Stimulated activated naive B cell treated with anti-CD40 and anti-IgM and Interleukin-4, amounts not matched to agents 10 μg/mL and 1 μg/mL and 100 μg/mL, for 72 hours (primary cell): ENCODE measurements around the gene NEK4.
"Not testable (repeated sequence)": the region's sequence is repeated elsewhere in the genome, so short reads cannot be mapped to it uniquely, and the experiment has no call there.

Source experiments
- ATAC-seq, 2 donors: fragments of 150-1000 bp; cut with Tn5 transposase; replicated peaks; 2 replicates each; pipeline ENCODE4 v1.10.0; 2021; ENCODE audit warnings: moderate library complexity in 1 of 2
- DNase-seq: peaks from one replicate; pipeline ENCODE4 v3.0.0; 2021
- H3K27ac Mint-ChIP-seq: one replicate; pipeline ENCODE4 v1.8.0; 2022; ENCODE audit warnings: mild to moderate bottlenecking, mixed read lengths
- H3K27me3 Mint-ChIP-seq, 2 donors: one replicate each; pipeline ENCODE4 v1.8.0; 2022; ENCODE audit warnings: mixed read lengths in 2 of 2
- H3K36me3 Mint-ChIP-seq, 2 donors: one replicate each; pipeline ENCODE4 v1.8.0; 2022; ENCODE audit warnings: mixed read lengths in 2 of 2, mild to moderate bottlenecking in 1 of 2
- H3K4me1 Mint-ChIP-seq, 2 donors: one replicate each; pipeline ENCODE4 v1.8.0; 2022; ENCODE audit warnings: mixed read lengths in 2 of 2, mild to moderate bottlenecking in 1 of 2
- H3K4me3 Mint-ChIP-seq, 2 donors: one replicate each; pipeline ENCODE4 v1.8.0; 2022; ENCODE audit warnings: mild to moderate bottlenecking in 2 of 2, mixed read lengths in 2 of 2, moderate library complexity in 1 of 2
- H3K9me3 Mint-ChIP-seq, 2 donors: one replicate each; pipeline ENCODE4 v1.8.0; 2022; ENCODE audit warnings: mixed read lengths in 2 of 2, mild to moderate bottlenecking in 1 of 2

Gene NEK4

GRCh38 chr3:52679811-52680210 lies 90.9 kb downstream of the NEK4 start:
- Mint-ChIP-seq H3K36me3 (peaks cover 42 to 46% of the 10 kb centered on the region in 2 donors), H3K27me3 (no peaks in the 10 kb centered on the region), H3K27ac (peak overlapping the region; percentile 37), H3K4me1 (peaks cover 10 to 43% of the 10 kb centered on the region in 2 donors), H3K9me3 (no peaks in the 10 kb centered on the region), H3K4me3 (no peak overlapping the region)
- ATAC-seq (no peak), DNase-seq (no peak)

GRCh38 chr3:52679199-52679538 lies 91.6 kb downstream of the NEK4 start:
- H3K27ac Mint-ChIP-seq, result no peak overlapping the region
- peaks cover 44 to 48% of the 10 kb centered on the region in 2 donors for H3K36me3 Mint-ChIP-seq
- no peaks in the 10 kb centered on the region for H3K9me3 Mint-ChIP-seq
- H3K4me3 Mint-ChIP-seq, result no peak overlapping the region
- H3K27me3 Mint-ChIP-seq, result no peaks in the 10 kb centered on the region
- DNase-seq, result no peak
- no peak for ATAC-seq
- H3K4me1 Mint-ChIP-seq, result peaks cover 10 to 37% of the 10 kb centered on the region in 2 donors

- ATAC-seq (no peak), DNase-seq (no peak)
- H3K36me3 Mint-ChIP-seq, result peaks cover 44 to 48% of the 10 kb centered on the region in 2 donors
- no peaks in the 10 kb centered on the region for H3K27me3 Mint-ChIP-seq
- peaks cover 10 to 37% of the 10 kb centered on the region in 2 donors for H3K4me1 Mint-ChIP-seq
- no peaks in the 10 kb centered on the region for H3K9me3 Mint-ChIP-seq
- H3K27ac Mint-ChIP-seq, result no peak overlapping the region
- no peak overlapping the region for H3K4me3 Mint-ChIP-seq
Observed at GRCh38 chr3:52678265-52679198, 92.2 kb downstream of the NEK4 start.

- ATAC-seq, H3K27me3 Mint-ChIP-seq, H3K4me3 Mint-ChIP-seq, DNase-seq, H3K9me3 Mint-ChIP-seq: not testable (repeated sequence)
- Mint-ChIP-seq H3K36me3 (peaks cover 51 to 52% of the 10 kb centered on the region in 2 donors), H3K27ac (peak overlapping the region; percentile 4), H3K4me1 (peaks cover 5 to 22% of the 10 kb centered on the region in 2 donors)
Observed at GRCh38 chr3:52676201-52676600, 94.5 kb downstream of the NEK4 start.

GRCh38 chr3:52671676-52672075 lies 99.1 kb downstream of the NEK4 start:
- peaks cover 9 to 11% of the 10 kb centered on the region in 2 donors for H3K4me1 Mint-ChIP-seq
- peaks cover 29 to 45% of the 10 kb centered on the region in 2 donors for H3K36me3 Mint-ChIP-seq
- no peak overlapping the region for H3K27ac Mint-ChIP-seq
- ATAC-seq, result no peak
- no peaks in the 10 kb centered on the region for H3K27me3 Mint-ChIP-seq
- no peaks in the 10 kb centered on the region for H3K9me3 Mint-ChIP-seq
- H3K4me3 Mint-ChIP-seq, result no peak overlapping the region
- DNase-seq, result no peak

- peak; percentile 49 to 74 for ATAC-seq
- no peak for DNase-seq
- Mint-ChIP-seq H3K27me3 (no peaks in the 10 kb centered on the region), H3K4me1 (peaks cover 9 to 11% of the 10 kb centered on the region in 2 donors), H3K9me3 (no peaks in the 10 kb centered on the region), H3K27ac (peak overlapping the region; percentile 69), H3K36me3 (peaks cover 25 to 45% of the 10 kb centered on the region in 2 donors), H3K4me3 (no peak overlapping the region)
Observed at GRCh38 chr3:52670621-52671521, 99.9 kb downstream of the NEK4 start.

- Mint-ChIP-seq H3K4me3 (no peak overlapping the region), H3K36me3 (peaks cover 30 to 41% of the 10 kb centered on the region in 2 donors), H3K27me3 (no peaks in the 10 kb centered on the region), H3K9me3 (no peaks in the 10 kb centered on the region), H3K27ac (no peak overlapping the region), H3K4me1 (no peaks in the 10 kb centered on the region)
- no peak for ATAC-seq
- DNase-seq, result no peak
Observed at GRCh38 chr3:52663098-52663497, 107.6 kb downstream of the NEK4 start.

- peaks cover 34 to 37% of the 10 kb centered on the region in 2 donors for H3K36me3 Mint-ChIP-seq
- ATAC-seq, result no peak
Observed at GRCh38 chr3:52660046-52660445, 110.7 kb downstream of the NEK4 start.

More at GRCh38 chr3:52660046-52660445, 110.7 kb downstream of the NEK4 start:
- no peaks in the 10 kb centered on the region for H3K4me1 Mint-ChIP-seq
- no peaks in the 10 kb centered on the region for H3K9me3 Mint-ChIP-seq
- no peak for DNase-seq
- no peak overlapping the region for H3K4me3 Mint-ChIP-seq
- H3K27me3 Mint-ChIP-seq, result no peaks in the 10 kb centered on the region
- no peak overlapping the region for H3K27ac Mint-ChIP-seq
